ENCODE measurements around the gene PGC. TPM values are rescaled to one million over a fixed set of nuclear protein-coding genes. Genes with fewer than 3 reads are reported as not detected.

PGC gene
- total and polyA plus RNA-seq, 9 donors: 0.53 to 0.94 (median 0.81) TPM; not detected in 6

DNA sequence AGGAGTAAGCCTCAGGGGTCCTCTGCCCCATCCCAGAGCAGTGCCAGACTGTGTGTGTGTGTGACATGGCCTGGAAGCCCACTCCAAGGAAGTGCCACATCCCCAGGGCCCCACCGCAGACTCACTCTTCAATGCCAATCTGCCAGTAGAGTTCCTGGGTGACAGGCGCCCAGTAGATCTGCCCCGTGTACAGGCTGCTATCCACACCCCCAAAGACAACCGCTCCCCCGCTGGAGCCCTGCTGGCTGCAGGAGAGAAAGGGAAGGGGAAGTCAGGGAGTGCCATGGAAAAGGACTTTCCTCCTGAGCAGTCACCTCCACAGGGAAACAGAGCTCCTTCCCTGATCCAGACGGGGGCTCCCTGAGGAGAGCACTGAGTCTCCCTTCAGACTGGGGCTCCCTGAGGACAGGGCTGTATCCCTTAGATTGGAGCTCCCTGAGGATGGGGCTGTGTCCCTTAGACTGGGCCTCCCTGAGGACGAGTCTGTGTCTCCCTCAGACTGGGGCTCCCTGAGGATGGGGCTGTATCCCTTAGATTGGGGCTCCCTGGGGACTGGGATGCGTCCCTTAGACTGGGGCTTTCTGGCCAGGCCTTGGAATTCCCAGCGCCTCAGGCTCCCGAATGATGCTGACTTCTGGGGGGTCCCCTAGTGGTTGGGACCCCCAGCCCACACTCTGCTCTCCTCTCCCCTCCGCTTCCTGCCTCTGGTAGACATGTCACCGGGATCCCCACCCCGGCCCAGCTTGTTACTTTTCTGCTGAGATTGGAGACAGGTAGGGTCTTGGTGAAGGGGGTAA lies 6.6 kb downstream of the PGC start:
- no peak for DNase-seq
- no peaks in the 10 kb centered on the region for H3K9me3 ChIP-seq
- H3K4me3 ChIP-seq: no peak overlapping the region
- 78 to 84% (median 81%) methylated on average over 13 of the region's 13 CpGs for WGBS, 3 donors
- H3K27ac ChIP-seq: no peak overlapping the region
- no peak for TF ChIP-seq EP300 (IDR thresholded peaks at IDR 0.05)
- TF ChIP-seq, protein P1, sequence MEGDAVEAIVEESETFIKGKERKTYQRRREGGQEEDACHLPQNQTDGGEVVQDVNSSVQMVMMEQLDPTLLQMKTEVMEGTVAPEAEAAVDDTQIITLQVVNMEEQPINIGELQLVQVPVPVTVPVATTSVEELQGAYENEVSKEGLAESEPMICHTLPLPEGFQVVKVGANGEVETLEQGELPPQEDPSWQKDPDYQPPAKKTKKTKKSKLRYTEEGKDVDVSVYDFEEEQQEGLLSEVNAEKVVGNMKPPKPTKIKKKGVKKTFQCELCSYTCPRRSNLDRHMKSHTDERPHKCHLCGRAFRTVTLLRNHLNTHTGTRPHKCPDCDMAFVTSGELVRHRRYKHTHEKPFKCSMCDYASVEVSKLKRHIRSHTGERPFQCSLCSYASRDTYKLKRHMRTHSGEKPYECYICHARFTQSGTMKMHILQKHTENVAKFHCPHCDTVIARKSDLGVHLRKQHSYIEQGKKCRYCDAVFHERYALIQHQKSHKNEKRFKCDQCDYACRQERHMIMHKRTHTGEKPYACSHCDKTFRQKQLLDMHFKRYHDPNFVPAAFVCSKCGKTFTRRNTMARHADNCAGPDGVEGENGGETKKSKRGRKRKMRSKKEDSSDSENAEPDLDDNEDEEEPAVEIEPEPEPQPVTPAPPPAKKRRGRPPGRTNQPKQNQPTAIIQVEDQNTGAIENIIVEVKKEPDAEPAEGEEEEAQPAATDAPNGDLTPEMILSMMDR (IDR thresholded peaks at IDR 0.05): no peak
- no peak for TF ChIP-seq POLR2A (IDR thresholded peaks at IDR 0.05)
- no peaks in the 10 kb centered on the region for H3K36me3 ChIP-seq
- no peaks in the 10 kb centered on the region for H3K4me1 ChIP-seq (ENCODE audit: insufficient read depth)
- intact Hi-C loops (cut with DNase I): no loop called here
- no peaks in the 10 kb centered on the region for H3K27me3 ChIP-seq

DNA sequence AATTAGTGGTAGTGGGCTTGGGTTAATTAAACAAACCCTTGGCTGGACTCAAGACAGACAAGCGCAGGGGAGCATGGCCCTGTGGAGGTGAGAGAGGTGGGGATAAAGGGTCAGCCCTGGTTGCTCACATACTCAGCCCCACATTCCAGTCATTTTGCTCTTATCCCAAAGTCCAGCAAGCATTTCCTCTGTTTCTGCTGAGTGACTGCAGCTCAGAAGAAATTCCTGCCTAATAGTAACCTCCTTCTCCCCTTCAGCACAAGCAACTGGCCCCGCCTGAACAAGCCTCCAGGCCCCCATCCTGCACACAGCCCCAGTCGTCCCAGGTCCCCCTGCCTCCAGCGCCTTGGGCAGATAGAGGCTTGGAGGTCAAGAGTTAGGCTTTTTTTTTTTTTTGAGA lies 8.2 kb downstream of the PGC start:
- no peak for TF ChIP-seq EP300 (IDR thresholded peaks at IDR 0.05)
- TF ChIP-seq, protein P1 (IDR thresholded peaks at IDR 0.05): no peak
- TF ChIP-seq POLR2A (IDR thresholded peaks at IDR 0.05): no peak
- no peak for DNase-seq
- intact Hi-C loops (cut with DNase I): no loop called here
- Histone ChIP-seq H3K36me3 (no peaks in the 10 kb centered on the region), H3K27me3 (no peaks in the 10 kb centered on the region), H3K27ac (no peak overlapping the region), H3K4me3 (no peak overlapping the region), H3K4me1 (ENCODE audit: insufficient read depth) (no peaks in the 10 kb centered on the region), H3K9me3 (no peaks in the 10 kb centered on the region)
- WGBS, 3 donors: 48 to 69% (median 59%) methylated on average over 4 of the region's 4 CpGs

DNA sequence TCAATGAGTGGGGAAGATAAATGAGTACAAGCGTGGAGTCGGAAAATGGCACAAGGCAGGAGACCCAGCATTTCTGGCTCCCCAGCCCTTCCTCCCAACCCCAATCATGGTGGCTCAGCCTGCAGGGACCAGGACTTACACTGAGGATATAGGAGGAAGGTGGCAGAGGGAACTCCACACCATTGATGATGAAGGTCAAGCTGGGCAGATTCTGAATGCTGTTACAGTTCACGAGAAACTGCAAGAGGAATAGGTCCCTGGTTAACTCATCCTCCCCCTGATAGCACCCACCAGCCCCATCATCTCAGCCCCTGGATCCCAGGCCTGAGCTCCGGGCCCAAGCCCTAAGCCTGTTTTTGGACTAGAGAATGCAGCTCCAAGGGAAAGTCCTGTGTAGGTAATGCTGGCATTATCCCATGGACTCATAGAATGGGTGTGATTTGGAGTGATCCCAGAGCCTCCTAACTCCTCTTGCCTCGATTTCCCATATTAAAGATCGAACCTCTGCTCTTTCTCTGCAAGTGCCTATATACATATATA lies 9.5 kb downstream of the PGC start:
- no peak for TF ChIP-seq EP300 (IDR thresholded peaks at IDR 0.05)
- TF ChIP-seq, protein P1 (IDR thresholded peaks at IDR 0.05): no peak
- TF ChIP-seq POLR2A (IDR thresholded peaks at IDR 0.05): no peak
- Histone ChIP-seq H3K9me3 (no peaks in the 10 kb centered on the region), H3K4me1 (ENCODE audit: insufficient read depth) (peaks cover 3% of the 10 kb centered on the region), H3K27ac (no peak overlapping the region), H3K4me3 (no peak overlapping the region), H3K36me3 (no peaks in the 10 kb centered on the region), H3K27me3 (no peaks in the 10 kb centered on the region)
- intact Hi-C loops (cut with DNase I): no loop called here
- WGBS, 3 donors: 81 to 85% (median 84%) methylated on average over 6 of the region's 6 CpGs
- no peak for DNase-seq

DNA sequence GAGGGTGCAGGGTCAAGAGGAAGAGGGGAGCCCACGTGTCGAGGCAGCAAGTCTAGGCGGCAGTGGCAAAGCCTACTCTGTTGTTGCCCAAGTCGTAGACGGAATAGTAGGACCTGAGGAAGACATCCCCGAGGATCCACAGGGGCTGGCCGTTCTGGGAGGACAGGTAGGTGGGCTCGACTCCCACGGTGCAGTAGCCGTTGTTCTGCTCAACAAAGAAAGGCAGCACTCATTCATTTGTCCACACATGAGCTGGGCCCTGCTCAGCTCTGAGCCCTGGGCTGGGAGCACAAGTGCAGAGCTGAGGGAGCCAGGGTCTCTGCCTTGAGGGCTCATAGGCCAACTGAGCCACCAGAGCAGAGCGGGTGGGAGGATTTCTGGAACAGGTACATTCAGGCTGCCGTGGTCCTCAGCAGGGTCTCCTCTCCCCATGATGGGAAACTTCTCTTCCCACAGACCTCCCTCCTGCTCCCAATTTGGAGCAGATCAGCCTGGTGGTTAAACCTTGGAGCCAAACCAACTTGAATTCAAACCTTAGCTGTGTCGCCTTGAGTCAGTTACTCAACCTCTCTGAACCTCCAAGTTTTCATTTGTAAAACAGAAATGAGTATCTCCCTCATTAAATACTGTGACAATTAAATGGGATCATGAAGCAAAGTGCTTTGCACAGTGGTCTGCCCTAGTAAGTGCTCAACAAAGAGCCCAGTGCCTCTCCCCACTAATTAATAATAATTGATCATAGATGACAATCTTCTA lies 10.2 kb downstream of the PGC start:
- WGBS, 3 donors: 79 to 80% (median 79%) methylated on average over 13 of the region's 13 CpGs
- no peak overlapping the region for H3K4me3 ChIP-seq
- intact Hi-C loops (cut with DNase I): no loop called here
- H3K36me3 ChIP-seq: no peaks in the 10 kb centered on the region
- H3K27ac ChIP-seq: no peak overlapping the region
- TF ChIP-seq POLR2A (IDR thresholded peaks at IDR 0.05) (no peak), EP300 (IDR thresholded peaks at IDR 0.05) (no peak)
- TF ChIP-seq, protein P1 (IDR thresholded peaks at IDR 0.05): no peak
- no peak for DNase-seq
- no peaks in the 10 kb centered on the region for H3K27me3 ChIP-seq
- peaks cover 3% of the 10 kb centered on the region for H3K4me1 ChIP-seq (ENCODE audit: insufficient read depth)
- no peaks in the 10 kb centered on the region for H3K9me3 ChIP-seq

Data from ovary (tissue), 9 donors.